HG03066 (cell line): ENCODE measurements around the gene REPIN1.

ENCODE experiments used
- ATAC-seq: cut with Tn5 transposase; IDR thresholded peaks from one replicate; pipeline ENCODE4 v1.9.1; 2021; ENCODE audit warnings: low read depth; ENCODE audit not compliant: unreplicated experiment

Gene REPIN1

GRCh38 chr7:150373049-150373801, 4.6 kb downstream of the REPIN1 start:
- ATAC-seq: no peak

- ATAC-seq: no peak
Observed at GRCh38 chr7:150374026-150374425, 5.4 kb downstream of the REPIN1 start.

GRCh38 chr7:150374472-150374871, 5.8 kb downstream of the REPIN1 start:
- no peak for ATAC-seq

- ATAC-seq: no peak
Observed at GRCh38 chr7:150375662-150376521, 7.3 kb downstream of the REPIN1 start.

- no peak for ATAC-seq
Observed at GRCh38 chr7:150376560-150376959, 7.9 kb downstream of the REPIN1 start.

GRCh38 chr7:150377196-150377595, 8.6 kb downstream of the REPIN1 start:
- ATAC-seq: no peak

- no peak for ATAC-seq
Observed at GRCh38 chr7:150377635-150378034, 9.0 kb downstream of the REPIN1 start.

- ATAC-seq: no peak
Observed at GRCh38 chr7:150378115-150378852, 9.7 kb downstream of the REPIN1 start.

GRCh38 chr7:150378853-150379440, 10.3 kb downstream of the REPIN1 start, which contains the start of gene ZNF775:
ZNF775 (plus strand) TSS chr7:150379330; CDS start chr7:150388471, 9,141 bp downstream.
- ATAC-seq: peak; percentile 62

- peak; percentile 19 for ATAC-seq
Observed at GRCh38 chr7:150379441-150380379, 11.1 kb downstream of the REPIN1 start.

- peak; percentile 19 for ATAC-seq
Observed at GRCh38 chr7:150380463-150380862, 11.8 kb downstream of the REPIN1 start.

- no peak for ATAC-seq
Observed at GRCh38 chr7:150381096-150381495, 12.5 kb downstream of the REPIN1 start.

- ATAC-seq: no peak
Observed at GRCh38 chr7:150381785-150382122, 13.1 kb downstream of the REPIN1 start.

GRCh38 chr7:150382123-150382843, 13.7 kb downstream of the REPIN1 start:
- no peak for ATAC-seq

- ATAC-seq: no peak
Observed at GRCh38 chr7:150382844-150383225, 14.2 kb downstream of the REPIN1 start.

GRCh38 chr7:150383710-150384397, 15.2 kb downstream of the REPIN1 start:
- ATAC-seq: no peak

GRCh38 chr7:150384406-150385301, 16.0 kb downstream of the REPIN1 start:
- ATAC-seq: no peak
